SK-N-SH (cell line): ENCODE data around the gene P3H2. TPM values are rescaled to one million over a fixed set of nuclear protein-coding genes. Genes with fewer than 3 reads are reported as not detected.

ENCODE experiments used
- CTCF ChIA-PET: fragments of 300-600, 350-600 bp; formaldehyde crosslinking; extraction: SDS; loops from one replicate; lab custom pipeline; 2021; lab: Yijun Ruan, JAX
- POLR2A ChIA-PET: fragments of 350-600 bp; sonication (Branson Sonifier 250); formaldehyde crosslinking; extraction: SDS; loops from one replicate; lab custom pipeline; 2020; ENCODE audit warnings: antibody characterized with exemption, inconsistent platforms; lab: Yijun Ruan, JAX
- DNase-seq: peaks from one replicate; pipeline ENCODE4 v3.0.0; 2012
- H2AFZ ChIP-seq: fragments of 200-600 bp; sonication (generic); 2 replicates; pipeline ENCODE4 v1.8.1; 2016; ENCODE audit warnings: antibody characterized with exemption, mild to moderate bottlenecking, low read depth
- H3F3A ChIP-seq: fragments of 200-600 bp; sonication (generic); replicated peaks from 2 replicates; pipeline ENCODE3; 2016; ENCODE audit warnings: antibody characterized with exemption, mild to moderate bottlenecking; ENCODE audit not compliant: insufficient read depth
- H3K27ac ChIP-seq, 2 experiments: fragments of 200-500 bp in 1 of 2; fragments of 200-600 bp in 1 of 2; sonication (Bioruptor generic) in 1 of 2; sonication (generic), shearing (Covaris generic) in 1 of 2; 2 replicates each; pipeline versions ENCODE4 v1.5.1 to v1.6.1; 2014 to 2016; ENCODE audit warnings: low read depth in 2 of 2, inconsistent platforms in 1 of 2, low read length in 1 of 2, mild to moderate bottlenecking in 1 of 2, mixed read lengths in 1 of 2
- H3K27me3 ChIP-seq: fragments of 200-600 bp; sonication (generic), shearing (Covaris generic); 2 replicates; pipeline ENCODE4 v1.6.1; 2016; ENCODE audit warnings: mixed run types; ENCODE audit not compliant: insufficient read depth
- H3K36me3 ChIP-seq, 2 experiments: fragments of 200-500 bp in 1 of 2; fragments of 200-600 bp in 1 of 2; sonication (Bioruptor generic) in 1 of 2; sonication (generic) in 1 of 2; replicated peaks in 1 of 2; 2 replicates each; pipeline versions ENCODE3 to v1.5.1; 2014 to 2016; ENCODE audit warnings: low read length in 1 of 2, mild to moderate bottlenecking in 1 of 2; ENCODE audit not compliant: insufficient read depth in 2 of 2, control insufficient read depth in 1 of 2
- H3K4me1 ChIP-seq, 2 experiments: fragments of 200-500 bp in 1 of 2; fragments of 200-600 bp in 1 of 2; sonication (Bioruptor generic) in 1 of 2; sonication (generic), shearing (Covaris generic) in 1 of 2; 2 replicates each; pipeline versions ENCODE4 v1.5.1 to v1.6.1; 2014 to 2016; ENCODE audit warnings: low read depth in 1 of 2, low read length in 1 of 2, mixed run types in 1 of 2; ENCODE audit not compliant: insufficient read depth in 2 of 2, control insufficient read depth in 1 of 2
- H3K4me2 ChIP-seq: fragments of 200-600 bp; sonication (generic), shearing (Covaris generic); 2 replicates; pipeline ENCODE4 v1.6.1; 2017; ENCODE audit warnings: mixed run types
- H3K4me3 ChIP-seq, 2 experiments: fragments of 200-500 bp in 1 of 2; fragments of 200-600 bp in 1 of 2; sonication (Bioruptor generic) in 1 of 2; sonication (generic), shearing (Covaris generic) in 1 of 2; 2 replicates each; pipeline versions ENCODE4 v1.5.1 to v1.8.1; 2014 to 2016; ENCODE audit warnings: low read depth in 2 of 2, inconsistent platforms in 1 of 2, low read length in 1 of 2, mild to moderate bottlenecking in 1 of 2, mixed read lengths in 1 of 2, moderate library complexity in 1 of 2
- H3K79me2 ChIP-seq: fragments of 200-600 bp; sonication (generic); 2 replicates; pipeline ENCODE4 v1.8.1; 2017; ENCODE audit warnings: mild to moderate bottlenecking; ENCODE audit not compliant: insufficient read depth
- H3K9ac ChIP-seq: fragments of 200-600 bp; sonication (generic); 2 replicates; pipeline ENCODE4 v1.6.1; 2017; ENCODE audit warnings: mixed run types
- H3K9me2 ChIP-seq: fragments of 200-600 bp; sonication (generic); 2 replicates; pipeline ENCODE4 v1.6.1; 2017; ENCODE audit warnings: mixed run types
- H3K9me3 ChIP-seq: fragments of 200-600 bp; sonication (generic); 2 replicates; pipeline ENCODE4 v1.6.1; 2017; ENCODE audit warnings: mixed run types, mild to moderate bottlenecking, moderate library complexity
- H4K20me1 ChIP-seq: fragments of 200-600 bp; sonication (generic); 2 replicates; pipeline ENCODE4 v1.6.1; 2017; ENCODE audit warnings: mild to moderate bottlenecking, mixed run types; ENCODE audit not compliant: insufficient read depth
- CHD2 ChIP-seq: fragments of 150-350 bp; IDR thresholded peaks from 2 replicates; pipeline ENCODE4 v1.6.1; 2018; ENCODE audit warnings: low read length; ENCODE audit not compliant: partially characterized antibody
- FOSL2 ChIP-seq: IDR thresholded peaks from 2 replicates; pipeline ENCODE4 v1.4.0; 2012; ENCODE audit warnings: low read depth, mild to moderate bottlenecking, moderate library complexity, borderline replicate concordance
- FOXJ3 ChIP-seq: sonication (generic); formaldehyde crosslinking; IDR thresholded peaks from 2 replicates; pipeline ENCODE4 v1.5.1; 2020; ENCODE audit warnings: mild to moderate bottlenecking, missing genetic modification reagents
- MXI1 ChIP-seq: IDR thresholded peaks from 2 replicates; pipeline ENCODE4 v1.6.1; 2012; ENCODE audit warnings: mild to moderate bottlenecking, low read depth, low read length, improper control_type of control experiment
- NFIC ChIP-seq: IDR thresholded peaks from 2 replicates; pipeline ENCODE4 v1.4.0; 2012; ENCODE audit warnings: borderline replicate concordance
- NRF1 ChIP-seq: IDR thresholded peaks from 2 replicates; pipeline ENCODE4 v1.6.1; 2012; ENCODE audit warnings: low read depth, mild to moderate bottlenecking, low read length
- RFX5 ChIP-seq: IDR thresholded peaks from 2 replicates; pipeline ENCODE4 v1.6.1; 2012; ENCODE audit warnings: mild to moderate bottlenecking, improper control_type of control experiment, low read length
- RXRA ChIP-seq: IDR thresholded peaks from 2 replicates; pipeline ENCODE4 v1.4.0; 2012; ENCODE audit warnings: low read depth, mild to moderate bottlenecking, borderline replicate concordance
- SIN3A ChIP-seq: IDR thresholded peaks from 2 replicates; pipeline ENCODE4 v1.6.1; 2012; ENCODE audit warnings: low read depth, mild to moderate bottlenecking, low read length, moderate library complexity, borderline replicate concordance
- TAF1 ChIP-seq: IDR thresholded peaks from 2 replicates; pipeline ENCODE4 v1.6.1; 2012; ENCODE audit warnings: low read depth, mild to moderate bottlenecking, low read length, moderate library complexity, borderline replicate concordance
- TEAD4 ChIP-seq: IDR thresholded peaks from 2 replicates; pipeline ENCODE4 v1.4.0; 2012; ENCODE audit warnings: mild to moderate bottlenecking, borderline replicate concordance; ENCODE audit not compliant: insufficient read depth
- USF2 ChIP-seq: fragments of 150-350 bp; IDR thresholded peaks from 2 replicates; pipeline ENCODE4 v1.6.1; 2017; ENCODE audit warnings: antibody characterized with exemption, low read length, low read depth, borderline replicate concordance
- WGBS: methylation state at CpG from one replicate; pipeline ENCODE4 v1.1.6; 2017; ENCODE audit warnings: low lambda C conversion rate; 5-methylcytosine and 5-hydroxymethylcytosine counted together
- polyA plus RNA-seq, 3 experiments: library from polyadenylated mRNA; depleted of rRNA; stranded (reverse); fragments of >200 nt; gene quantifications; 2 replicates each; pipeline ENCODE4 v1.2.3, GENCODE V29; 2012
- TF ChIP-seq, protein P1 (sequence below): IDR thresholded peaks from 2 replicates; pipeline ENCODE4 v1.4.0; 2012; ENCODE audit warnings: low read depth
- TF ChIP-seq, protein P2 (sequence below): fragments of 200-600 bp; sonication (generic); IDR thresholded peaks from 2 replicates; pipeline ENCODE4 v1.6.1; 2017; ENCODE audit warnings: antibody characterized with exemption, mild to moderate bottlenecking, moderate library complexity
- TF ChIP-seq, protein P3 (sequence below): IDR thresholded peaks from 2 replicates; pipeline ENCODE4 v1.4.0; 2012; ENCODE audit warnings: low read depth, borderline replicate concordance
- TF ChIP-seq, protein P4 (sequence below): IDR thresholded peaks from 2 replicates; pipeline ENCODE4; 2012

Gene P3H2
- polyA plus RNA-seq, 1 of the 3 experiments (the other 2 are of a cell fraction) = 2.8 TPM

- no peak for DNase-seq
- Histone ChIP-seq H2AFZ (no peak overlapping the region), H3K27ac (no peak overlapping the region), H3K79me2 (no peaks in the 10 kb centered on the region), H3F3A (no peaks in the 10 kb centered on the region), H3K9ac (no peak overlapping the region), H3K9me2 (no peaks in the 10 kb centered on the region), H3K4me2 (no peak overlapping the region), H3K4me1 (peaks cover 0 to 18% of the 10 kb centered on the region in 2 experiments; a peak in 2 of 4 replicates), H3K4me3 (no peak overlapping the region), H4K20me1 (no peaks in the 10 kb centered on the region), H3K27me3 (no peaks in the 10 kb centered on the region), H3K36me3 (no peaks in the 10 kb centered on the region), H3K9me3 (no peaks in the 10 kb centered on the region)
- POLR2A ChIA-PET = no interaction called here
- TF ChIP-seq TEAD4 (no peak), CHD2 (no peak), RXRA (no peak), FOXJ3 (CRISPR knock-in tag) (no peak), RFX5 (no peak), SIN3A (no peak), MXI1 (no peak), NRF1 (no peak), USF2 (no peak), TAF1 (no peak), FOSL2 (no peak), NFIC (no peak)
- TF ChIP-seq, protein P1, sequence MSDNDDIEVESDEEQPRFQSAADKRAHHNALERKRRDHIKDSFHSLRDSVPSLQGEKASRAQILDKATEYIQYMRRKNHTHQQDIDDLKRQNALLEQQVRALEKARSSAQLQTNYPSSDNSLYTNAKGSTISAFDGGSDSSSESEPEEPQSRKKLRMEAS = no peak
- TF ChIP-seq, protein P2, sequence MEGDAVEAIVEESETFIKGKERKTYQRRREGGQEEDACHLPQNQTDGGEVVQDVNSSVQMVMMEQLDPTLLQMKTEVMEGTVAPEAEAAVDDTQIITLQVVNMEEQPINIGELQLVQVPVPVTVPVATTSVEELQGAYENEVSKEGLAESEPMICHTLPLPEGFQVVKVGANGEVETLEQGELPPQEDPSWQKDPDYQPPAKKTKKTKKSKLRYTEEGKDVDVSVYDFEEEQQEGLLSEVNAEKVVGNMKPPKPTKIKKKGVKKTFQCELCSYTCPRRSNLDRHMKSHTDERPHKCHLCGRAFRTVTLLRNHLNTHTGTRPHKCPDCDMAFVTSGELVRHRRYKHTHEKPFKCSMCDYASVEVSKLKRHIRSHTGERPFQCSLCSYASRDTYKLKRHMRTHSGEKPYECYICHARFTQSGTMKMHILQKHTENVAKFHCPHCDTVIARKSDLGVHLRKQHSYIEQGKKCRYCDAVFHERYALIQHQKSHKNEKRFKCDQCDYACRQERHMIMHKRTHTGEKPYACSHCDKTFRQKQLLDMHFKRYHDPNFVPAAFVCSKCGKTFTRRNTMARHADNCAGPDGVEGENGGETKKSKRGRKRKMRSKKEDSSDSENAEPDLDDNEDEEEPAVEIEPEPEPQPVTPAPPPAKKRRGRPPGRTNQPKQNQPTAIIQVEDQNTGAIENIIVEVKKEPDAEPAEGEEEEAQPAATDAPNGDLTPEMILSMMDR = no peak
- TF ChIP-seq, protein P3, sequence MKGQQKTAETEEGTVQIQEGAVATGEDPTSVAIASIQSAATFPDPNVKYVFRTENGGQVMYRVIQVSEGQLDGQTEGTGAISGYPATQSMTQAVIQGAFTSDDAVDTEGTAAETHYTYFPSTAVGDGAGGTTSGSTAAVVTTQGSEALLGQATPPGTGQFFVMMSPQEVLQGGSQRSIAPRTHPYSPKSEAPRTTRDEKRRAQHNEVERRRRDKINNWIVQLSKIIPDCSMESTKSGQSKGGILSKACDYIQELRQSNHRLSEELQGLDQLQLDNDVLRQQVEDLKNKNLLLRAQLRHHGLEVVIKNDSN = no peak
- TF ChIP-seq, protein P4, sequence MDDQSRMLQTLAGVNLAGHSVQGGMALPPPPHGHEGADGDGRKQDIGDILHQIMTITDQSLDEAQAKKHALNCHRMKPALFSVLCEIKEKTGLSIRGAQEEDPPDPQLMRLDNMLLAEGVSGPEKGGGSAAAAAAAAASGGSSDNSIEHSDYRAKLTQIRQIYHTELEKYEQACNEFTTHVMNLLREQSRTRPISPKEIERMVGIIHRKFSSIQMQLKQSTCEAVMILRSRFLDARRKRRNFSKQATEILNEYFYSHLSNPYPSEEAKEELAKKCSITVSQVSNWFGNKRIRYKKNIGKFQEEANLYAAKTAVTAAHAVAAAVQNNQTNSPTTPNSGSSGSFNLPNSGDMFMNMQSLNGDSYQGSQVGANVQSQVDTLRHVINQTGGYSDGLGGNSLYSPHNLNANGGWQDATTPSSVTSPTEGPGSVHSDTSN = no peak
- 57% methylated on average over 1 of the region's 1 CpG for WGBS
- CTCF ChIA-PET = no interaction called here
Observed at GRCh38 chr3:190009614-190010013, 111.1 kb downstream of the P3H2 start.
